HG02852 (cell line): ENCODE results near the gene GNAL.

Experiments used
- ATAC-seq: cut with Tn5 transposase; IDR thresholded peaks from one replicate; pipeline ENCODE4 v1.9.1; 2021; ENCODE audit warnings: mild to moderate bottlenecking, moderate library complexity; ENCODE audit not compliant: unreplicated experiment

Gene GNAL

DNA sequence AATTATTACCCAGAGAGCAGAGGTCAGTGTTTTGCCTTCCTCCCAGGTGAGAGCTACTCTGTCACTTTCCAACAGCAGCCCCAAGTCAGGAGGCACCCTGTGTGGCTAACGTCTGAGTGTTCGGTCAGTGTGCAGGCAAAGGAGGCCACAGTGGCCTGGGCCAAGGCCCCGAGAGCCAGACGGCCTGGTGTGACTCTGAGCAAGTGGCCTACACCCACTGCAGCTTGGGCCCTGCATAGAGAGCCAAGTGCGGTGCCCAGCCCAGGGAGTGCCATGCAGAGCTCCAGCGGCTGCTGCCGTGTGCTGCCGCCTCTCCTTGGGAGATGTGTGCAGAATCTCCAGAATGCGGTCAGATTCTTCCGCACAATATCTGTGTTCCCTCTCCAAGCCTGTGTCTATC is 70.4 kb downstream of the GNAL start:
- ATAC-seq = no peak

DNA sequence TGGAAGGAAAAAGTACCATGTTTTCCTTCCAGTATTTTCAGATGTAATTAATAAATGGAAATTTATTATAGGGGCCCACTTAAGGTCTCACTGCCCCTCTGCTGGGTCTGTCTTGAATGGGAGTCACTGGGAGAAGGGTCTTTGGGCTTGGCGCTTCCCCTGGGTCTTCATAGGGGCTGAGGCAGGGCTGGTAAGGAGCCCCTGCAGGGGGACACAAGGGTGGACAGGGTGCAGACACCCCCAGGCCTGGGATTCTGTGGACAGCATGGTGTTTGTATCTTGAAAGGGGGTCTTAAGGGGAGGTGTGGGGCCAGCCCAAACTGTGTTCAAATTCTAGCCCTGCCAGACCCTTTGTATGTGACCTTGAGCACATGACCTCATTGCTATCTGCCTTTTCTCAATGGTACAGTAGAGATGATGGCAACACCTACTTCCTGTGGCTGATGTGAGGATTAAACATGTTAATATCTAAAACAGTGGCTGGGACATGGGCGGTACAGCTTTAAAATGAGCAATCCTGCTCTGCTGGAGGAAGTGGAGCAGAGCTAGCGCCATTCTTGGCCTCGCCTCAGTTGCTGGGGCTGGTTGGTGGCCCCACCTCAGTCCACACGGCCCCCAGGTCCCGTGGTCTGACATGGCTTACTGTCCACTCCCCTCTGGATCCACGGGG is 71.6 kb downstream of the GNAL start:
- ATAC-seq = no peak

DNA sequence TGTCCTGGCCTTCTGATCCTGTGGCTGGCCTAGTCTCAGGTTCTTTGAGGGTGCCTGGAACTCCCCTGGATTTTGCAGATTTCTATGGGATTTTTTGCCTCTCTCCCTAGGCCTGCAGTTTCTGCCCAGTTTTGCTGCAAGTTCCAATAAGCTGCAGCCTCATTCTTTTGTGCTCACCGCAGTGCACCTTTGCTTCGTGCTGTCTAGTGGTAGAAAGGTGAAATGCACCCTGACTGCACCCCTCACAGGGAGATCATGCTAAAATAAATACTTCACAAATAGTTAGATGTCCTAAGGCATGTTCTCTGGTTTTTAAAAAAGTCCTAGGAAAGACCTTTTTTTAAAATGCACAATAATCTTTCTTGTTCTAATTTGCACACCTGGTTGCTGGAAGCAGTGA is 72.5 kb downstream of the GNAL start:
- ATAC-seq = no peak

DNA sequence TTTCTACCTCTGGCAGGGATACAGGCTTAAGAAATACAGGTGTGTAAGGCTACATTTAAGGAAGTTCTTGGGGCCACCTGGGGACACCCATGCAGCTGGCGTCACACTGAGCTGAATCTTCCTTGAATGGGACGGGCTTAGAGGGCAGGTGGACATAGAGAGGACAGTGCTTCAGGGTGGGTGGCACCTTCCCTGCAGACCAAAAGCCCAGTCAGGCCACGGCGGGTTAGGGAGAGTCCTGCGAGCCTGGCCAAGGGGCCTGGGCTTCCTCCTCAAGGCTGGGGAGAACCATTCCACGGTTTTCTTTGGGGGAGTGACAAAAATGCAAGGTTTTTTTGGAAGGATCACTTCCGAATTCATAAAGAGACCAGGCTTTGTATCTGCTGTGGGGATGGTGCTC is 73.4 kb downstream of the GNAL start:
- no peak for ATAC-seq

DNA sequence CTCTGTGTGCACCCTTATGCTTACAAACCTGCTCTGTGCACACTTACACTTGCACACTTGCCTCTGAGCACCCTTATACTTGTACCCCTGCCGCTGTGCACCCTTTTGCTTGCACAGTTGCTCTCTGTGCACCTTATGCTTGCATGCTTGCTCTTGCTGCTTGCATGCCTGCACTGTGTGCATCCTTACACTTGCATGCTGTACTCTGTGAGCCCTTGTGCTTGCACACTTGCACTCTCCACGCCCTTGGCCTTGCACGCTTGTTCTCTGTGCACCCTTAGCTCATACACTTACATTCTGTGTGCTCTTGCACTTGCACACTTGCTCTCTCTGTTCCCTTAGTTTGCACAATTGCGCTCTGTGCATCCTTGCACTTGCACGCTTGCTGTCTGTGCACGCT is 78.3 kb downstream of the GNAL start:
- ATAC-seq = no peak

DNA sequence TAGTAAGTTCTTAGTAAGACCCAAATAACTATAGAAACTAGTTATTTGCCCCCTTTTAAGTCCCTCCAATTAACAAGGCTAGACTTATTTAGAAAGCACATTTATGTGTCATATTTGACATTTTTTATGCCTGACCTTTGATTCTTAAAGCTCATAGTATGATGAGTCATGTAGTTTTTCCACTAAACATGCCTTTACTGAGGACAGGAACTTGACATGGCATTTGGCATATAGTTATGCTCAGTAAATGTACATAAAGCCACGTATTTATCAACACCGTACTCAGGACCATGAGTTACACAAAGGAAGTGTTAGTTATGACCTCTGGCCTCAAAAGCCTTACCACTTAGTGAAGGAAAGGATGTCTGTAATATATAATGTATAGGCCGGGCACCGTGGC is 78.9 kb downstream of the GNAL start:
- no peak for ATAC-seq

DNA sequence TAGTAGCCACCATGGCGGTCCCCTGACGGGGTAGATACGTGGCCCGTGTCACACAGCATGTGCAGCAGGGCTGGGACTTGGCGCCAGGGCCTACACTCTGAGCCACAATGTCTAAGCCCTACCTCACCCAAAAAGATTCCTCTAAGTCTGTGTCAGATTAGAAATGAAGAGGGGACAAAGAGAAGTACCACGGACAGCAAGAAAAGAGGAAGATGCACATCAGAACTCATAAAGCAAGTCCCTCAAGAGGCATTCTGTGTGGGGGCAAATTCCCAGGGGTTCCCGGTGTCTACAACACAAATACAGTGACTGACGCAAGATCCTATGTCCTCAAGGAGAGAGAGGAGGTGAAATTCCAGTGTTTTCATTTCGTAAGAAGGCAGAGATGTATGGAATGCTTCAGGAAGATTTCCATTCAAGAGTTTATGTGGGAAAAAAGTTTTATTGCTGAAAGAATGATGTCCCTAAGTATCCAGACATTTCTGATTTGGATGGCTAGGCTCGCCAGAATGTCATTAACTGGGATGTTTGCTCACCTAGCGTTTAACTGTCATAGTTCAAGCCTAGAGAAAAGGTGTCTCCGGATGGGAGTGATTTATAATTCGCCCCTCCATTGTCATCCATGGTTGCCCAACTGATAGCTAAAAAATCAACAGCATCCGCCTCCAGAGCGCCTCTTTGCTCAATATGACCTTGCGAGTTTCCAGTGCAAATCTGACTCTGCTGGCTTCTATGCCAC is 86.5 kb downstream of the GNAL start:
- ATAC-seq = no peak

DNA sequence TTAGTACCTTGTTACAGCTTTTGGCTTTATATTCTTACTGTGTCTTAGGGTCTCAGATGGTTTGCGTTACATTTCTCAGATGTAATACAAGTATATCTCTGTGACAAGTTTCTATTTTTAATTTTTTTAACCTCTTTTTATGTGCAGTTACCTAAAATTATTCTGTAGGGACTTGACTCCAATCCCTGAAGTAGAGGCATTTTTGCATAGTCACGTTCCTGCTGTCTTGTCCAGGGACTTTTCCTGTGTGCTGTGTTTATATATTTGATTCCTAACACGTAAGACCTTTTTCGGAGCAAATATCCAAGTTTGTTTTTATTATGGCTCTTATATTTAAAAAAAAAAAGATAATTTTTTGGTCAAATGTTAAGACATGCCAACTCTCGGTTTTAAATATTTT is 91.0 kb downstream of the GNAL start:
- no peak for ATAC-seq

DNA sequence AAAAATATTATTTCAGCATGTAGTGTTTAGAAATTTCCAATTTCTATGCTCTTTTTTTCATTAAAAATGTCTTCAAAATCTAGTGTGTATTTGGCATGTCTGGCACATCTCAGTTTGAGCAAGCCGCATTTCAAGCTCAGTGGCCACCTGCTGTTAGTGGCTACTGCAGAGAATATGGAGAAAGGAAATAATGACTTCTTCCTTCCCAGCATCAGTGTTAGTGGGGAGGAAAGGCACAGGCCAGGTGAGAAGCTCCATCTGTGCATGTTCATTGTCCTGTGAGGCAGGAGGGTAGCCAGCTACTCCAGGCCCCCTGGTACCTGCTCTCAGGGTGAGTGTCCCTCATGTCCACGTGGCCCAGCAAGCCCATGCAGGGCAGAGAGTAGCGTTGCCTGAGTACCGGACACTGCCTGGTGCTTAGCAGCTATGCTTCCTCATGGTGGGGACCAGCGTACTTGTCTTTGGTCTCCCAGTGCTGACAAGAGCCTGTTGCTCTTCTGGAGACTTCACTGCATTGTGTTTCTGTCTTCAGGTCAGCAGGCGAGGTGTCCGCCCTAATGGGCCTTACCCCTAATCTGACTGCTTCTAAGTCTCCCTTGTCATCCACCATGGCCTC is 94.8 kb downstream of the GNAL start:
- ATAC-seq = no peak

DNA sequence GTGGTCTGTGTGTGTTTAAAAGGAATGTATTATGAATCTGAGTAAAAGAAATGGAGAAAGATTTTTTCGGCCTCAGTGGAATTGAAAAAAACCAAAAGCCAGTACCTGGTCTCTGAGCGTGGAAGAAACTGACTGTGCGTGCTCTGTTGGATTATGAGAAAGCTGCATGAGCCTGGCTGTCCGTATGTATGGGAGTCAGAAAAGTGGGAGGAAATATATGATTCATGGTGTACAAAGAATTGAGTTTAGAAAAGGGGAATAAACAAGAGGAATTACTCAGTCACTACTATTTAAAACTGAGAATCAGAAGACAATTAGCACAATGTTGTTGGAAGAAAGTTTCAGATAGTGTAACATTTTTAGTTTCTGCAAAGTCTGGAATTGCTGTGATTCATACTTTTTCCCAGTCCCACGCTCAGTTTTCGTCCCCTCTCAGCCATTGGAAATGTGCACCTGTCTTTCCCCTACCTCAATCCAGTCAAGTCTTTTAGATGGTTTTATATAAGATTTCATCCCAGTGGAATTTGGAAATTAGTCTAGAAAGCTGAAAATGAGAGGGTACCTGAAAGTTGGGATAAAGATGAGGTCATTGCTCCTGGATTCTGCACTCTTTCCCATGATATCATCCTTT is 95.7 kb downstream of the GNAL start:
- no peak for ATAC-seq

DNA sequence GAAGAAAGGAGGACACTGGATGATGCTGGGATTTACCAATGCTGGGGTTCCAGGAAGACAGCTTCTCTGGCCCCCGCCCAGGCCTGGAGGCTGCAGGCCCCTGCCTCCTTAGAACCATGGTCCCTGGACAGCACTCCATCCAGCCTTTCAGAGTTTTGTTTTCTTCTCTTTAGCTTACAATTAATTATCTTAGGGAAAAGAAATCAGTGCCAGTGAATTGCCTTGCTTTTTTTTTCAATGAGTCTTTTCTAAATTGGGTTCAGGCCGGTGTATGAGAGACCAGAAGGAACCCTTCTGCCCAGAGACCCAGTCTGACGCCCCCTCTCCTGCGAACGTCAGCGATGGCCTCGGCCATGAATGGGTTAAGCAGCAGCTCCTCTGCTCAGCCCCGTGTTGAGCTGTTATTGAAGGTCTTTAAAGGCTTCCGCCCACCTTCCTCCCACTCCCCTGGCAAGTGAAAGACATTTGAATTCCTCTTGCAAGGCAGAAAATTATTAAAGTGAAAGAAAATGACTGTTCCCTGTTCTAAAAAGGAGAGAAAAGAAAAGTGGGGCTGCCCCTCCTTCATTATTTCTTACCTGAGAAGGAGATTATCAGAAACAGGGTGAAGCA is 96.5 kb downstream of the GNAL start:
- ATAC-seq = no peak

DNA sequence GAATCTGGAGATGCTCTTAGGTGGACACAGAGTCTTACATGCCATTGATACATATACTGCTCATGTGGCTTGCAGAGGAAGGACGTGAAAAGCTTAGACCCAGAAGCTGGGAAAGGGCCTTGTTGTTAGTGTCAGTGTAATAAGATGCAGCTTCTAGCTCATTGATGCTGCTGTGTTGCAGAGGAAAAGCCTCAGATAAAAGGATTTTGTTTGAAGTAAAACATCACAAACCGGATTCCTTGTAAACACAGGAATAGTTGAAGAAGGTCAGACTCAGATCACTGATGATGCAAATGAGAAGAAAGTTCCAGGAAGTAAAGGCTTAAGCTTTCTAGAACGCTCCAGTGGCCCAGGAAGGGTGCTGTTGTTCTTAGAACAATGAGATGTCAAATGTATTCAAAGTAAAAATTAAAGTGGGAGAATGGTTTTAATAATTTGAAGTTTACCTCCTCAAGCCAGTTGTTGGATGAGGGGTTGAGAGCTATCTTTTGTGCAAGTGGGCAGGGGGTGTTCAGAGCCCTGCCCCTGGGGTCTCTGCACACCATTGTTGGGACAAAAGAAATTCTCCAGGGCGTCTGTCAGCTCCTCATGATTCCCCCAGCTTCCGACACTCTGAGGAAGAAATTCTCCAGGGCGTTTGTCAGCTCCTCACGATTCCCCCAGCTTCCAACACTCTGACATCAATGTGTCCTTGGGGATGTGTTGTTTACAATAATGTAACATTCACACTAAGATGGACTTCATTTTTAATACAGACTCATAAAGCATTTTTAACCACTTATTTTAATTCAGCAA is 100.8 kb downstream of the GNAL start:
- no peak for ATAC-seq

DNA sequence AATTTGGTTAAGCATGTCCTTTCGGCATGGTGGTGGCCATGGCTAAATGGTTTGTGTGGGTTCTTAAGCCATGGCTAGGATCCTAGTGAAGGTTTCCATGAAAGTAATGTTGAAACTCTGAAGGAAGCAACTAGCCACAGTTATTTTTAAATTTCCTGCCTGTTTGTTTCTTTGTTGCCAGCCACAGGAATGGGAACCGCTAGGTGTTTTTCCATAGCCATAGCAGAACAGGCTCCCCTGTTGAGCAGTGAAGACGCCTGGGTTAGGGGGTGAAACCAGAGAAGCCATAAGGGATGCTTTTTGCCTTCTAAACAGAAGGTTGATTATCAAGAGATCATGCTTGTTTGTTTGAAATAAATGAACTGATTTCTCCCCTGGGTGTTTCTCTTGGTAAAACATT is 102.1 kb downstream of the GNAL start:
- no peak for ATAC-seq

DNA sequence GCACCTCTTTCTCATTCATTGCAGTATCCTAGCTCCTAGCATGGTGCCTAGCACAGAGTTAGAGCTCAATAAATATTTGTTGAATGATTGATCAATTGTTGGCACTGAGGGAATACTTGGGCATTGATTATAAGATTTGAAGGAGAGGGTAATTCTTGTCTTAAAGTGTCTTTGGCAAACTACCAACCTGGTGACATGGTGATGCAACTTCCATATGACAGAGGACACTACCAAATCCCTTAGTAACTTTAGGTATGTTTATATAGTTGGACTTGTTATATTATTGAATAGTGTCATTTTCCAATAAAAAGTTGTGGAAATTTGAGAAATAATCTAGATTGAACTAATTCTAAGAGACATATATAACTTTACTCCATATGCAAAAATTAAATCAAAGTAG is 103.6 kb downstream of the GNAL start:
- ATAC-seq = no peak

DNA sequence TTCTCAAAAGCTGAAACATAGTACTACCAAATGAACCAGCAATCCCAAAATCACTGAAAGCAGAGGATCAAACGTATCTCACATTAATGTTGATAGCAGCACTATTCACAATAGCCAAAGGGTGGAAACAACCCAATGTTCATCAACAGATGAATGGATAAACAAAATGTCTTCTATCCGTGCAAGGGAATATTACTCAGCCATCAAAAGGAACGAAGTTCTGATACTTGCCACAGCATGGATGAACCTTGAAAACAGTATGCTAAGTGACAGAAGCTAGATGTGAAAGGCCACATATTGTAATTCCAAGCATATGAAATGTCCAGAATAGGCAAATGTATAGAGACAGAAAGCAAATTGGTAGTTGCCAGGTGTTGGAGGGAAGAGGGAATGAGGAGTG is 105.1 kb downstream of the GNAL start:
- no peak for ATAC-seq

DNA sequence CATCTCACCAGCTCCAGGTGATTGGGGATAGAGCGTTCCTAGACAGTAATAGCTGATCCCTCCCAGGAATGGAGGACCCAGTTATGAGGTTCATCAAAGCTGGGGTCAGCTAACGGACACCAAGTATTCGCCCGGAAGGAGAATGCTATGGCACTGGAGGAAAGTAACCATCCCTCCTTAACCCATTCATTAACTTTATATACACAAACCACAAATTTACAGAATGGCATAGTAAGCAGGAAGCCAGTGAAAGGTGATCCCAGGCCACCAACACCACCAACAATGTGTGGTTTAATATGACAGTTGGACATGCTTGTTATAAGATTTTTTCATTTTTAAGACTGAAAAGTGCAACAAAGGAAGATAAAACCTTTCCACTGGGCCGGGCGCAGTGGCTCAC is 106.9 kb downstream of the GNAL start:
- no peak for ATAC-seq

DNA sequence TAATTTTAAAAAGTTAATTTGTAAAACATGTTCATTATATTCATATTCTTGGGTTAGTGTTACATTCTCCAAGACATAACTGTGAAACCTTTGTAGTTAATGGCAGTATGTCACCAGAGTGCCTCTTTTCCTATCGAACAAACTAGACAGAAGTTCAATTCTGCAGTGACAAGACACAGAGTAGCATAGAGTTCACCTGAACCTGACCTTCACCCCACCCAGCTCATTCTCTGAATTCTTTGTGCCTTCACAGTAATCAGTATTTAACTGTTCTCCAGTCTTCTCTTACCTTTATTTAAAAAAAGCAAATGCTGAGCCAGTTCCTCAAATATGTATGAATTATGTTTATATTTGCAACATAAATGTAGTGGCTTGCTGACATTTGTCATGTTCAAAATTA is 109.2 kb downstream of the GNAL start:
- ATAC-seq = no peak

DNA sequence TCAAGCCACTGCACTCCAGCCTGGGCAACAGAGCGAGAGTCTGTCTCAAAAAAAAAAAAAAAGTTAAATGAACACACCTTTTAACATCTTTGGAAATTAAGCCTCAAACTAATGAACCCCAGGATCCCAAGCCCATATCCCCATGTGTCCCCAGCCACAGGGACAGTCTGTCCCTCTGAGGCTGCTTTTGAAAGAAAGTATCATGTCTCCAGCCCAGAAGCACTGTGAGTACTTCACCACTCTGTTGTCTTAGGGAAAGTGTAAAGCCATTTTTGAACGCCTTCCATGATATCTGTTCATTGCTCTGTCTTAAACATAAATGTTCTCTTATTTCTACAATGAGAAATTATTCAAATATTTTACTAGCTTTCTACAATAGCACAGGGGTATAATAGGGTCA is 110.0 kb downstream of the GNAL start:
- ATAC-seq = no peak

DNA sequence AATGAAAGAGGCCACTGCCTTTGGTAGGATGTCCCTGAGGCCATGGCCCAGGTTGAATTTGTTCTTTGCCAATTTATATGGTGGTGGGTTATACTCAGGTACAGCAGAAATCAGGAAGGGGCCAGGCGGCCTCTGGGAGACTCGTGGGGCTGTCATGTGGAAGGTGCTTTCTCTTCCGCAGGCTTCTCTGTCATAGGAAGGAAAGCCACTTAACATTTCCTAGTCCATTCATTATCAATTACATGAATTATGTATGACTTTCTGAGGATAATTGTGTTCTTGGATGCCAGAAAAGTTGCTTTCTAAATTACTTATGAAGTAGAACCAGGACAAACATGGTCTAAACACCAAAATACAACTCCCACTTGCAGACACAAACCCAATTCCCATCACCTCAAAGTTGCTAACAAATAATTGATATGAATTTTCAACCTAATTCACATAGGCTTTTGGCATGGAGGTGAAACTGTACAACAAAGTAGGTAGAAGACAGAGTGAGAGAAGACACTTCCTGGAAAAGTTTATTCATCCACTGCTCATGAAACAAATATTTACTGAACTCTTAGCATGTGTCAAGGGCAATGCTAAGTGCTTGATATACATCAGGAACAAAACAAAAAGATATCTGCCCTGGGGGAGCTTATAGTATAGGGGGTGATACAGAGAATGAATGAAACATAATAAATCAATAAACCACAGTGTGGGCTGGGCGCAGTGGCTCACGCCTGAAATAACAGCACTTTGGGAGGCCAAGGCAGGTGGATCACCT is 111.7 kb downstream of the GNAL start:
- ATAC-seq = no peak

DNA sequence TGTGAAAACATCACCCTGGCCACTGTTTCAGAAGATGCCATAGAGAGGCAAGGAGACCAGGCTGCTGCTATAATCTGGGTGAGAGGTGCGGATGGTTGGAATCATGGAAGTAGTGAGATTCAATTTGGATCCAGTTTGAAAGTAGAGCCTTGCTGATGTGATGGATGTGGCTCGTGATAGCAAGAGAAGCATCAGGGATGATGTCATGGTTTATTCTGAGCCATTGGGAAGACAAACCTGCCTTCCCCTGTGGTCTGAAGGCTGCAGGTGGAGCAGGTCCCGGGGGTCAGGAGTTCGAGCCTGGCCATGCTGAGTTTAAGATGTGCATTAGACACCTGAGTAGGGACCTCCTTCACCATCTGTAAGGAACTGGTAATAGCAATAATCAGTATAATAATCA is 112.5 kb downstream of the GNAL start:
- ATAC-seq = no peak
